ENCODE measurements around the gene BBS10. TPM values are rescaled to one million over a fixed set of nuclear protein-coding genes. Genes with fewer than 3 reads are reported as not detected.

Gene BBS10
- total and polyA plus RNA-seq, 4 donors, result 21.8 to 44.1 (median 26.8) TPM

- H3K27ac ChIP-seq (ENCODE audit: low read depth, low read length), result peak overlapping the region; percentile 52
- H3K36me3 ChIP-seq (ENCODE audit: control insufficient read depth, insufficient read depth, low read length), result no peaks in the 10 kb centered on the region
- H3K9me3 ChIP-seq (ENCODE audit: control insufficient read depth, insufficient read depth, low read length), result no peaks in the 10 kb centered on the region
- DNase-seq (ENCODE audit: low read depth in 4 of 6, low spot score in 6 of 6), result peak; percentile 13 to 76 (median 40)
- WGBS (ENCODE audit: insufficient coverage), result 44% methylated on average over 7 of the region's 9 CpGs
- H3K4me1 ChIP-seq (ENCODE audit: control insufficient read depth, insufficient read depth, low read length), result peaks cover 11% of the 10 kb centered on the region
- H3K4me3 ChIP-seq (ENCODE audit: low read depth, low read length), result no peak overlapping the region
- no peaks in the 10 kb centered on the region for H3K27me3 ChIP-seq (ENCODE audit: control insufficient read depth, insufficient read depth, low read length)
These were observed 34.9 kb downstream of the BBS10 start for GRCh38 chr12:76313299-76313698.

GRCh38 chr12:76312315-76312714 is 35.9 kb downstream of the BBS10 start:
- no peak overlapping the region for H3K4me3 ChIP-seq (ENCODE audit: low read depth, low read length)
- DNase-seq (ENCODE audit: low read depth in 4 of 6, low spot score in 6 of 6), result no peak
- no peaks in the 10 kb centered on the region for H3K9me3 ChIP-seq (ENCODE audit: control insufficient read depth, insufficient read depth, low read length)
- H3K4me1 ChIP-seq (ENCODE audit: control insufficient read depth, insufficient read depth, low read length), result peaks cover 11% of the 10 kb centered on the region
- no peaks in the 10 kb centered on the region for H3K27me3 ChIP-seq (ENCODE audit: control insufficient read depth, insufficient read depth, low read length)
- 56% methylated on average over 4 of the region's 7 CpGs for WGBS (ENCODE audit: insufficient coverage)
- H3K36me3 ChIP-seq (ENCODE audit: control insufficient read depth, insufficient read depth, low read length), result no peaks in the 10 kb centered on the region
- no peak overlapping the region for H3K27ac ChIP-seq (ENCODE audit: low read depth, low read length)

- Histone ChIP-seq H3K27ac (ENCODE audit: low read depth, low read length) (no peak overlapping the region), H3K4me1 (ENCODE audit: control insufficient read depth, insufficient read depth, low read length) (peaks cover 11% of the 10 kb centered on the region), H3K27me3 (ENCODE audit: control insufficient read depth, insufficient read depth, low read length) (no peaks in the 10 kb centered on the region), H3K4me3 (ENCODE audit: low read depth, low read length) (no peak overlapping the region), H3K9me3 (ENCODE audit: control insufficient read depth, insufficient read depth, low read length) (no peaks in the 10 kb centered on the region), H3K36me3 (ENCODE audit: control insufficient read depth, insufficient read depth, low read length) (no peaks in the 10 kb centered on the region)
- DNase-seq (ENCODE audit: low read depth in 4 of 6, low spot score in 6 of 6), result no peak
- WGBS (ENCODE audit: insufficient coverage), result no CpG with 5 or more reads among the region's 3 CpGs
These were observed 36.4 kb downstream of the BBS10 start for GRCh38 chr12:76311796-76312195.

GRCh38 chr12:76310110-76310509 is 38.1 kb downstream of the BBS10 start:
- Histone ChIP-seq H3K9me3 (ENCODE audit: control insufficient read depth, insufficient read depth, low read length) (no peaks in the 10 kb centered on the region), H3K27ac (ENCODE audit: low read depth, low read length) (no peak overlapping the region), H3K4me3 (ENCODE audit: low read depth, low read length) (no peak overlapping the region), H3K27me3 (ENCODE audit: control insufficient read depth, insufficient read depth, low read length) (no peaks in the 10 kb centered on the region), H3K36me3 (ENCODE audit: control insufficient read depth, insufficient read depth, low read length) (no peaks in the 10 kb centered on the region), H3K4me1 (ENCODE audit: control insufficient read depth, insufficient read depth, low read length) (peaks cover 11% of the 10 kb centered on the region)
- no peak for DNase-seq (ENCODE audit: low read depth in 4 of 6, low spot score in 6 of 6)

- no CpG with 5 or more reads among the region's 3 CpGs for WGBS (ENCODE audit: insufficient coverage)
- no peaks in the 10 kb centered on the region for H3K27me3 ChIP-seq (ENCODE audit: control insufficient read depth, insufficient read depth, low read length)
- H3K27ac ChIP-seq (ENCODE audit: low read depth, low read length), result no peak overlapping the region
- H3K4me1 ChIP-seq (ENCODE audit: control insufficient read depth, insufficient read depth, low read length), result peaks cover 11% of the 10 kb centered on the region
- no peaks in the 10 kb centered on the region for H3K36me3 ChIP-seq (ENCODE audit: control insufficient read depth, insufficient read depth, low read length)
- H3K4me3 ChIP-seq (ENCODE audit: low read depth, low read length), result no peak overlapping the region
- DNase-seq (ENCODE audit: low read depth in 4 of 6, low spot score in 6 of 6), result no peak
- H3K9me3 ChIP-seq (ENCODE audit: control insufficient read depth, insufficient read depth, low read length), result no peaks in the 10 kb centered on the region
These were observed 39.3 kb downstream of the BBS10 start for GRCh38 chr12:76308866-76309265.

- 100% methylated on average over 1 of the region's 1 CpG for WGBS (ENCODE audit: insufficient coverage)
- Histone ChIP-seq H3K36me3 (ENCODE audit: control insufficient read depth, insufficient read depth, low read length) (no peaks in the 10 kb centered on the region), H3K27ac (ENCODE audit: low read depth, low read length) (no peak overlapping the region), H3K4me3 (ENCODE audit: low read depth, low read length) (no peak overlapping the region), H3K27me3 (ENCODE audit: control insufficient read depth, insufficient read depth, low read length) (no peaks in the 10 kb centered on the region), H3K9me3 (ENCODE audit: control insufficient read depth, insufficient read depth, low read length) (no peaks in the 10 kb centered on the region), H3K4me1 (ENCODE audit: control insufficient read depth, insufficient read depth, low read length) (no peaks in the 10 kb centered on the region)
- no peak for DNase-seq (ENCODE audit: low read depth in 4 of 6, low spot score in 6 of 6)
These were observed 41.1 kb downstream of the BBS10 start for GRCh38 chr12:76307083-76307482.

- Histone ChIP-seq H3K27me3 (ENCODE audit: control insufficient read depth, insufficient read depth, low read length) (no peaks in the 10 kb centered on the region), H3K27ac (ENCODE audit: low read depth, low read length) (no peak overlapping the region), H3K4me1 (ENCODE audit: control insufficient read depth, insufficient read depth, low read length) (no peaks in the 10 kb centered on the region), H3K36me3 (ENCODE audit: control insufficient read depth, insufficient read depth, low read length) (no peaks in the 10 kb centered on the region), H3K4me3 (ENCODE audit: low read depth, low read length) (no peak overlapping the region), H3K9me3 (ENCODE audit: control insufficient read depth, insufficient read depth, low read length) (no peaks in the 10 kb centered on the region)
- no peak for DNase-seq (ENCODE audit: low read depth in 4 of 6, low spot score in 6 of 6)
- 100% methylated on average over 3 of the region's 6 CpGs for WGBS (ENCODE audit: insufficient coverage)
These were observed 44.2 kb downstream of the BBS10 start for GRCh38 chr12:76303989-76304460.

GRCh38 chr12:76303365-76303764 is 44.9 kb downstream of the BBS10 start:
- H3K27me3 ChIP-seq (ENCODE audit: control insufficient read depth, insufficient read depth, low read length), result no peaks in the 10 kb centered on the region
- H3K9me3 ChIP-seq (ENCODE audit: control insufficient read depth, insufficient read depth, low read length), result no peaks in the 10 kb centered on the region
- DNase-seq (ENCODE audit: low read depth in 4 of 6, low spot score in 6 of 6), result no peak
- no peaks in the 10 kb centered on the region for H3K36me3 ChIP-seq (ENCODE audit: control insufficient read depth, insufficient read depth, low read length)
- WGBS (ENCODE audit: insufficient coverage), result 95% methylated on average over 2 of the region's 2 CpGs
- H3K27ac ChIP-seq (ENCODE audit: low read depth, low read length), result no peak overlapping the region
- no peaks in the 10 kb centered on the region for H3K4me1 ChIP-seq (ENCODE audit: control insufficient read depth, insufficient read depth, low read length)
- H3K4me3 ChIP-seq (ENCODE audit: low read depth, low read length), result no peak overlapping the region

- 88% methylated on average over 4 of the region's 6 CpGs for WGBS (ENCODE audit: insufficient coverage)
- no peak overlapping the region for H3K4me3 ChIP-seq (ENCODE audit: low read depth, low read length)
- no peak for DNase-seq (ENCODE audit: low read depth in 4 of 6, low spot score in 6 of 6)
- no peaks in the 10 kb centered on the region for H3K4me1 ChIP-seq (ENCODE audit: control insufficient read depth, insufficient read depth, low read length)
- H3K27me3 ChIP-seq (ENCODE audit: control insufficient read depth, insufficient read depth, low read length), result no peaks in the 10 kb centered on the region
- H3K9me3 ChIP-seq (ENCODE audit: control insufficient read depth, insufficient read depth, low read length), result no peaks in the 10 kb centered on the region
- no peaks in the 10 kb centered on the region for H3K36me3 ChIP-seq (ENCODE audit: control insufficient read depth, insufficient read depth, low read length)
- no peak overlapping the region for H3K27ac ChIP-seq (ENCODE audit: low read depth, low read length)
These were observed 47.9 kb downstream of the BBS10 start for GRCh38 chr12:76300297-76300665.

- no peaks in the 10 kb centered on the region for H3K4me1 ChIP-seq (ENCODE audit: control insufficient read depth, insufficient read depth, low read length)
- H3K27ac ChIP-seq (ENCODE audit: low read depth, low read length), result no peak overlapping the region
- H3K36me3 ChIP-seq (ENCODE audit: control insufficient read depth, insufficient read depth, low read length), result no peaks in the 10 kb centered on the region
- WGBS (ENCODE audit: insufficient coverage), result 67% methylated on average over 3 of the region's 5 CpGs
- no peak for DNase-seq (ENCODE audit: low read depth in 4 of 6, low spot score in 6 of 6)
- no peak overlapping the region for H3K4me3 ChIP-seq (ENCODE audit: low read depth, low read length)
- H3K9me3 ChIP-seq (ENCODE audit: control insufficient read depth, insufficient read depth, low read length), result no peaks in the 10 kb centered on the region
- no peaks in the 10 kb centered on the region for H3K27me3 ChIP-seq (ENCODE audit: control insufficient read depth, insufficient read depth, low read length)
These were observed 48.5 kb downstream of the BBS10 start for GRCh38 chr12:76299536-76300296.

Data from spinal cord (tissue), 10 donors.